GM12801 (cell line): ENCODE results near the gene PTRHD1.

Source experiments
- CTCF ChIP-seq: IDR thresholded peaks from one replicate; pipeline ENCODE4 v1.5.1; 2011; ENCODE audit warnings: control low read depth; ENCODE audit not compliant: insufficient read length; ENCODE audit errors: extremely low read depth

Gene PTRHD1

GRCh38 chr2:24837996-24838513 is 44.9 kb upstream of the PTRHD1 start:
- no peak for TF ChIP-seq CTCF

- TF ChIP-seq CTCF: no peak
These were observed 43.5 kb upstream of the PTRHD1 start for GRCh38 chr2:24836706-24837105.

GRCh38 chr2:24836206-24836605 is 43.0 kb upstream of the PTRHD1 start:
- TF ChIP-seq CTCF: no peak

GRCh38 chr2:24834733-24835395 is 41.7 kb upstream of the PTRHD1 start:
- no peak for TF ChIP-seq CTCF

- no peak for TF ChIP-seq CTCF
These were observed 40.9 kb upstream of the PTRHD1 start for GRCh38 chr2:24833821-24834732.

- no peak for TF ChIP-seq CTCF
These were observed 39.9 kb upstream of the PTRHD1 start for GRCh38 chr2:24832931-24833701.

GRCh38 chr2:24832521-24832920 is 39.3 kb upstream of the PTRHD1 start:
- TF ChIP-seq CTCF: no peak
